GM18517 (cell line): Measurements from ENCODE around the gene SLC28A1.
"Not testable (repeated sequence)": the region's sequence is repeated elsewhere in the genome, so short reads cannot be mapped to it uniquely, and the experiment has no call there.

Source experiments
- ATAC-seq: cut with Tn5 transposase; IDR thresholded peaks from one replicate; pipeline ENCODE4 v1.9.1; 2021; ENCODE audit warnings: mild to moderate bottlenecking, moderate library complexity; ENCODE audit not compliant: unreplicated experiment

Gene SLC28A1

DNA sequence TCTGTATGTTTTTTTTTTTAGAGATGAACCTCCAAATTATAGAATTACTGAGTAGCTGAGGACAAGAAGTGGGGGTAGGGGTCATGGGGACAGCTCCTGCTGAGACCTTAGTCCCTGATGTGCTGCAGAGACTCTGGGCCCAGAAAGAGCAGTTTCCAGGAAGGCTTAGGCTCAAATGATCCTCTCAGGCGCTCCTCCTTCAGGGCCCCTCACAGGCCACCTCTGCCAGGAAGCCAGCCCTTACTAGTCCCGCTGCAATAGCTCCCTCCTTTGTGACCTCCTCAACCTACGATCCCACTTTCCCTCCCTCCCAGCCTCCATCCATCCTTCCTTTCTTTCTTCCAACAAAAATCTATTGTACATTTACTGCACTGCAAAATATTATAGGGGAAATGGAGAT is 24.6 kb downstream of the SLC28A1 start:
- no peak for ATAC-seq

DNA sequence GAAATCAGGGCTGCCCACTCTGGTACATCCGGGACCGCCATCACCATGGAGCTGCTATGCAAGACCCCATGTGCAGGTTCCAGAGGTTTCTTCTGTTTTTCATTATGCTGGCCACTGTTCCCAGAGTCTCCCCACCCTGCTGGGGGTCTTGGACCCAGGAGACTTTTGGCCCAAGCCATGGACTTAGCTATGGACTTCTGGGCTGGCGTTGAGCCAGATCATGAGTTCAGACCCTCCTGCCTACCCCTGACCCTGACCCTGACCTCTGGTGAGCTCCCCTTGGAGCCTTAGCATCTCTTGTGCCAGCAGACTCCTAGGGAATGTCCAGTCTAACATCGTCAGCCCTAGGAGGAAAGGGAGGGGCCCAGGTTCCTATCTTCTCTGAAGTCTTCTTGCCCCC is 25.3 kb downstream of the SLC28A1 start:
- no peak for ATAC-seq

DNA sequence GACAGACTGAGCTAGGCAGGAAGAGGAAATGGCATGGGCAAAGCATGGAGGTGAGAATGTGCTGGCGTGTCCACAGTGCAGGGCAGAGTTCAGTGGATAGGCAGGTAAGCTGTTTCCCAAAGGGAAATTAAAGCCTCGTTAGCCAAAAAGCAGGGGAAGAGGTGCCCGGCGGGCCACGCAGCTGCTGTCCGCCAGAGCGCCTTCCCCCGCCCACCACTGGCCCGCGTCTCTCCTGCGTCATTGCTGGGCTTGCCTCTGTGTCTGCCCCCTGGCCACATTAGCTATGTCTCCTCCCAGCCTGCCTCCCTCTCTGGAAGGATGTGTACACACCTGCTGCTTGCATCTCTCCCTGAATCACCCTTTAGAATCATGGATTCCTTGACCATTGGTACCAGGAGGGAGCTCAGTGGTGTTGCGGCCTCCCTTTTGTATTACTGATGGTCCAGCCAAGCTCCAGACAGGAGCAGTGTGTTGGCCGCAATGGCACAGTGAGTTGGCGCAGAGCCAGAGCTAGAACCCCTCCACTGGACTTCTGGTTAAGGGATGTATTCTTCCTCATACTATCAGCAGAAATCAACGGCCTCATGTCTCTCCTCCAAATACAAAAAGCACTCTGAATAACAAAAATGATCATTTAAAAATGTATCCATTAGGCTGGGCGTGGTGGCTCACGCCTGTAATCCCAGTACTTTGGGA is 26.6 kb downstream of the SLC28A1 start:
- no peak for ATAC-seq

DNA sequence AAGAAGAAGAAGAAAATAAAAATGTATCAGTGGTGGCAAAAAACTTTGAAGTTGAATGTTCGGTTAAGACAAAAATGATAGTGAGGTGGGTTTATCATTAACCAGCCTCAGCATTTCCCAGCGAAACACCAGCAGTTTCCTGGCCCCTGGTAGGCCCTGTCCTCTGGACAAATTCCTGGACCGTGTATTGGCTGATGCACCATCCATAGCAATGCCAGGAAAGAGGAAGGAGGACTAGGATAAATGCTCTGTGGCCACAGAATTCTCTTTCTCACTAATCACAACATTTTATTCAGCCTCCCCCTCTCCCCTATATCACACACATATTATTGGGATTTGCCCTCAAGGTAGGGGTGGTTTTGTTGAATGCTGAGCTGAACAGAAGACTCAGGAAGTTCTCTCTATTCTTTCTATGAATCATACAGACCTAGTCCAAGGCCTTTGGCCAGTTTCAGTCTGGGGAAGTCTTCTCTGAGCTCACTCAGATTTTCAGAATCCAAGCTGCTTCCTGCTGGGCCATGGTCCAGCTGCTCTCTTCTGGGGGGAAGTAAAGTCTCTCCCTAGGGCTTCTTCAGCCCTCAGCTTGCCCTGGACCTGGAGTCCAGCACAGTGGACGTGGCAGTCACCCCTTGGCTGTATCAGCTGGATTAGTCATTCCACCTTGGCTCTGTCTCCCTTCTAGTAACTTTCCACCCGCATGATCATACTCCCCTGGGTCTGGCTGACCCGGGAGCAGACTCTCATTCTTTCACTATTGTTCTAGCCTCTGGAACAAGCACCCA is 27.6 kb downstream of the SLC28A1 start:
- no peak for ATAC-seq

DNA sequence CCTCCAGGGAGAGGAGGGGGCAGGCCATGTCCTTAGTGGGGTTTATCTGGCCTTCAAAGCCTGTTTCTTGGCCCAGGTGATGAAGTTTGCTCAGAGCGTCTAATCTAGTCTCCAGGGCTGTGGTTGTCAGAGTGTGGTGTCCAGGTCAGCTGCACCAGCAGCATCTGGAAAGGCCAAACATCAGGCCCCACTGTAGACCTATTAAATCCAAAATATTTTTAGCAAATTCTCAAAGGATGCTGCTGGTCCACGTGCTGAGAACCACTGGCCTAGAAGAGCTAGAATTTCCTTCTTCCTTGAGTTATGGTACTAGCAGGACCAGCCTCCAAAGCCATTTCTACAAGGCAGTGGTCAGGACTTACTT is 28.9 kb downstream of the SLC28A1 start:
- no peak for ATAC-seq

DNA sequence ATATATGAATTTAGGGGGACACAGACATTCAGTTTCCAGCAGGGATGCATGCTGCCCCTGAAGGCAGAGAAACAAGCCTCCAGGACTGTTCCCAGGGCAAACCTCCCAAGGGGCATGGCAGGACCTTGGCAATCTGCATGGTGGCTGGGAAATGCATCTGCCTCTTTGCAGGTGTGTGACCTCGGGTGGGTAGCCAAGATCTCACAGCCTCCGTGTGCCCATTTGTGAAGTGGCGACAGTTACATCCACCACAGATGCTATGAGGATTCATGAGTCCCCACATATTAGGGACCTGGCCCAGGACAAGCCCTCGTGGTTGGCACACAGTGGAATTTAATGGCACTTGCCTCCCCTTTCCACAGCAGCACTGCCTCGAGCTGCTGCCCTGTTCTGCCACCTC is 29.9 kb downstream of the SLC28A1 start:
- ATAC-seq: no peak

DNA sequence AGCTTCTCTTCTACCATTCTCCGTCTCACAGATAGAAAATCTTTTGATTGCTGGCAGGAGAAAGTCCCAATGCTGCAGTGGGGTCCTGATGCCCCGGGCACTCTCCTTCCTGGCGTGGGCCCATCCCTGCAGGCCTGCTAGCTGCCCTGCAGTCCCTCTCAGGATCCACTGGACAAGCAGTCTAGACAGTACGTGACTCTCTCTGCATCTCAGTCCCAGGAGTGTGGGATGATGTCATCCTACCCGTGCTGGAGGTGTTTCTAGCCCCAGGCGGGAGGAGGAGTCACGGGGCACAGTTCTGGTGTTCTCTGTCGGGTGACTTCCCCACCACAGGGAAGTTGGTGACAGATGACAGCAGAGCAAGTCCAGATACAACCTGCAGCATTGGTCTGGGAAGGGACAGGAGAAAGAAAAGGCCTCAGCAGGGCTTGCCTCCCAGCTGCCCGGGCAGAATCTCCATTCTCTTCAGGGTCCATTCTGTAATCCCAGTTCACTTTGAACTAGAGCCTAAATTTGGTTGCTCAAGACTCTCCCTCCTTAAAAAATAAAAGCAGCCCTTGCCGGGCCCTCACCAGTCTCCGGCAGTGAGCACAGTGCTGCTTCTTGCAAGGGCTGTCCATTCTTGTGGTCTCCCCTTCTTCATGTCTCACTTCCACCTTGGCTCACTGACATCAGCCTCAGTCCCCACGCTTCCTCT is 30.6 kb downstream of the SLC28A1 start:
- peak; percentile 99 for ATAC-seq

DNA sequence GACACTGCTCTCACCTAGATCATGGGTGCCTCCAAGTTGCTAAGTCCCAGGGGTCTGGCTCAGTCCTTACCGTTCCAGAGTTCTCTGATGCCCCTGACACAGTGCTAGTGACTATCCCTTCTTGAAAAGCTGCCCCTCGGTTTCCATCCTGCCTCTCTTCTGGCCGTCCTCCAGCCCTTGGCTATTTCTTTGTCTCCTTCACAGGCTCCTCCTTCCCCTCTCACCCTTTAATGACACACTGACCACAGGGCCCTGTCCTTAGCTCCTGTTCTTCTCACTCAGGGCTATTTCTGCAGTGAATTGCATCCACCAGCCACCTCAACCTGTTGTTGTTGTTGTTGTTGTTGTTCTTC is 31.1 kb downstream of the SLC28A1 start:
- no peak for ATAC-seq

DNA sequence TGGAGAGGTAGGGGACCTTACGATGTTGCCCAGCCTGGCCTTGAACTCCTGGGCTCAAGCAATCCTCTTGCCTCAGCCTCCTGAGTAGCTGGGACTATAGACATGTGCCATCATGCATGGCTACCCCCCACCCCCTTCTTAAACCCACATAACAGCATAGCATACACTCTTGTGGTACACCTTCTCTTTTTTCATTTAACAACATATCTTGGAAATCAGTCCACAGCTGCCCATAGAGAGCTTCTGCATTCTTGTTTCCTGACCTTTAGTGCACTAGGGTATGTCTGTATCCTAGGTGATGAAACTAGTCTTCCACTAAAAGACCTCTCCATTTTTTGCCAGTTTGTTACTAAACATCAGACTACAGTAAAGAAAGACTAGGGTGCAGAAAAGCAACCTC is 33.0 kb downstream of the SLC28A1 start:
- ATAC-seq: no peak

DNA sequence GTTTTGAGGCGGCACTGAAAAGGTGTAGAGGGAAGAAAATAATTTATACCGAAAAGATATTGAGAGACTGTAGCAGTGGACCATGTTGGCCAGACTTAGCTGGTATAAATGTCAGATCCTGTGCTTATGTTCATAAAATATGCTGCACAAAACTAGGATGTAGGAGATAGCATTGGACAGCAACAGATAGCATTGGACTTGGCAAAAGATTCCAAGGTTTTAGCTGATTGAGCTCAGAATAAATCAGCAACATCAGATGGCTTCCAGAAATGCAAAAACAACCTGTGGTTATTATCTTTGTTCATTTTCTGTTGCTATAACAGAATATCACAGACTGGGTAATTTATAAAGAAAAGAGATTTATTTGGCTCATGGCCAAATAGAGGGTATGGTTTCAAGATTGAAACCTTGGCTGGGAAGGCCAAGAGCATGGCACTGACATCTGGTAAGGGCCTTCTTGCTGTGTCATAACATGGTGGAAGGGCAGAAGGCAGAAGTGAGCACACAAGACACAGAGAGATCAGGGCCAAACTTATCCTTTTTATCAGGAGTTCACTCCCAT is 34.7 kb downstream of the SLC28A1 start:
- no peak for ATAC-seq

DNA sequence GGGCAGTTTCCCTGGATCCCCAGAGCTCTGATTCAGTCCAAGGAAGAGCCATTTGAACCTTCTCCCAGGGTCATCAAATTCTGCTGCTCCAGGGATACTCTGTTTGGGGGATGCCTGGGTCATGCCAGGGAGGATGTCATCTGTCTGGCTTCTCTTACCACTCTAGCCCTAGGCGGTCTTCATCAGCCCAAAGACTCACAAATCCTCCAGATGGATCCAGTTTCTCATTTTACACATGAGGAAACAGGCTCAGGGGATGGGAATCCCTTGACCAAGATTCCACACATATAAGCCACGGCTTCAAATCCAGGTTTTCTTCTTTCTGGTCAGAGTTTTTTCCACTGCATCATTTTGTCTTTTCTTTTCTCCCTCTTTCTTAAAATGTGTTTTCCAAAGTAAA is 36.7 kb downstream of the SLC28A1 start:
- ATAC-seq: no peak

DNA sequence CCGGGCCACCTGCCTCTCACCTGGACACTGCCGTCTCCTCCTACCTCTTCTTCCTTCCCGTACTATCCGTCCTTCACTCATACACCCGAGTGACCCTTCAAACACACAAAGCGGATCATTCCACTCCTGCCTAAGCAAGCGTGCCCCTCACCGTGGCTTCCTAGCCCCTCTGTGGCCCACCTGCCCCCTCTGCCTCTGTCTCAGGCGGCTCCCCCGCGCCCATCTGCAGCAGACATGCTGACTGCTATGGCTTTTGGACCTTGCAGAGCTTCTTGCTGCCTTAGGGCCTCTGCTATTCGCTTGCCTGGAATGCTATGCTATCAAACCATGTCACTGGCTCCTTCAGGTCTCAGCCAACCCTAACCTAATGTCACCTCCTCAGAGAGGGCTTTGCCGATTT is 38.1 kb downstream of the SLC28A1 start:
- ATAC-seq: no peak

DNA sequence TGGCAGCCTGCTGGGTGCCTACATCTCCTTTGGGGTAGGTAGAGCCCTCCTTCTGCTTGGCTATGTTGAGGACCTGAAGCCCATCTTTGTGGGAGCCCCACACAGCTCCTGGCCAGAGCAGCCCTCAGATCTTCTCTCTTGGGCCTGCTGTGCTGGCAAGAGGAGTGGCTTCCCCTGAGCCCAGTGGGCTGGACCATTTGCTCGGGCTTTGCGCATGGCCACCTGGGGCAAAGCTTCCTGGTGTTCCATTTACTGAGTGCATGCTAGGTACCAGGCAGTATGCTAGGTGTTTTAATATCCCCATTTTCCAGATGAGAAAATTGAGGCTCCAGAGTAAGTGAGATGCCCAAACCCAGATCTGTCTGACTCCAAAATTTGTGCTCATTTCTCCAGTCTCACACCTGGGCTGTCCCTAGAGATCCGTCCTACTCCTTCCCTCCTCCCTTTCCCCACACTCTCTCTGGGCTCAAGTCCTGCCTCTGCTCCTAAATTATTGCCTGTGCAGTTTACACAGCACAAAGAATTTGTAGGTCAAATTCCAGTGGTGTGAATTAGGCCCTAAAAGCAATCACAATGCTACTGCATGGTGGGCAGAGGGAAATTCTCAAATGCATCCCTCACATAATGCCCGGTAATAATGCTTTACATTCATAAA is 39.7 kb downstream of the SLC28A1 start:
- ATAC-seq: no peak

DNA sequence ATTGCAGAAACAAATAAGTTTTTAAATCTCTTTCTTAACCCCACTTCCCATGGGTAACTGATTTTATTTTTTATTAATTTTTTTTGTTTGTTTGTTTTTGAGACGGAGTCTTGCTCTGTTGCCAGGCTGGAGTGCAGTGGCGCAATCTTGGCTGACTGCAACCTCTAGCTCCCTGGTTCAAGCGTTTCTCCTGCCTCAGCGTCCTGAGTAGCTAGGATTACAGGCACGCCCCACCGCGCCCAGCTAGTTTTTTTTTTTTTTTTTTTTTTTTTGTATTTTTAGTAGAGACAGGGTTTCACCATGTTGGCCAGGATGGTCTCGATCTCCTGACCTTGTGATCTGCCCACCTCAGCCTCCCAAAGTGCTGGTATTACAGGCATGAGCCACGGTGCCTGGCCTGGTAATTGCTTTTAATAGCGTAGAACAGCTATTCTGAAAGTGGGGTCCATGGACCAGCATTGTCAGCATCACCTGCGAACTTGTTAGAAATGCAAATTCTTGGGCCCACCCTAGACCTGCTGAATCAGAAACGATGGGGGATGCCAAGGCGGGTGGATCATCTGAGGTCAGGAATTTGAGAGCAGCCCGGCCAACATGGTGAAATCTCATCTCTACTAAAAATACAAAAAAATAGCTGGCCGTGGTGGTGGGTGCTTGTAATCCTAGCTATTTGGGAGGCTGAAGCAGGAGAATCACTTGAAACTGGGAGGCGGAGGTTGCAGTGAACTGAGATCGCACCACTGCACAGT is 40.5 kb downstream of the SLC28A1 start:
- not testable (repeated sequence) for ATAC-seq

DNA sequence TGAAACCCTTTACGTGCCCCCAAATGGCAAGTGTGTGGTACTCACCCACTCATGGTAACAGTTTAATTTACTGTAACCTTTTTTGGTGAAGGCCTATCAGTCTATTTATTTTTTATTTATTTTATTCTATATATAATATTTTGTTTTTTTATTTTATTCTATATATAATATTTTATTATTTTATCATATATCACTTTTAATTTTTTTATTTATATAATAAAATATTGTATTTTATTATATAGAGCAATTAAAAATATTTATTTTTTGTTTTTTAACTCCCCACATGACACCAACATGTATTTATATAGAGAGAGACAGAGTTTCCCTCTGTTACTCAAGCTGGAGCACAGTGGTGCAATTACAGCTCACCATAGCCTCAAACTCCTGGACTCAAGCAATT is 41.4 kb downstream of the SLC28A1 start:
- ATAC-seq: no peak

DNA sequence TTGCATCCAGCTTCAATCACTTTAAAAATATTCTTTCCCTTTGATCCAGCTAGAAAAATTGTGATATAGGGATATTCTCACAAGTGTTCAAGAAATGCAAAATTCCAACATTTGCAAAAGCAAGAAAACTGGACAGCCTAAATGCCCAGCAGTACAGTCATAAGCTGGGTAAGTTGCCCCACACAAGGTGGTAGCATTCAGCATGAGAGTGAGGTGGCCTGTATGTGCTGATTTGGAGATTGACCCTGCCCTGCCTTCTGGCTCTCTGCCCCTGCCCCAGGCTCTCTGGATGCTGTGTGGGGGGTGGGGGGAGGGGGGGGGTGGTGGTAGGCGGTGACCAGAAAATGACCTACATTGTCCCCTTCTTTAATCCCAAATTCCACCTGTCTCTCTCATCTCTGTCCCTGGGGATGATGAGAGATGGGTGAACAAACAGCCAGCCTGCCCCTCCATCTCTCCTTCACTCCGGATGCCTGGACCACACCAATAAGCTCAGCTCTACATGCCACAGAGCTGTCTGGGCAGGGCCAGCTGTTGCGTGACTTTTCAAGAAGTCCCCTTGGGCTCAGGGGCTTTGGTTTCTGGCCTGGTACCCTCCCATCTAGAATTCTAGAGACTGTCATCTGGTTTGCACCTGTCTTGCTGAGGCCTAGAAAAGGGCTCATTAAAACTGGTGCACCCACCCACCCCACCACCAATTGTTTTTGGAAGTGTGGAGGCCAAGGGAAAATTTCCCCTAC is 42.2 kb downstream of the SLC28A1 start:
- ATAC-seq: no peak

DNA sequence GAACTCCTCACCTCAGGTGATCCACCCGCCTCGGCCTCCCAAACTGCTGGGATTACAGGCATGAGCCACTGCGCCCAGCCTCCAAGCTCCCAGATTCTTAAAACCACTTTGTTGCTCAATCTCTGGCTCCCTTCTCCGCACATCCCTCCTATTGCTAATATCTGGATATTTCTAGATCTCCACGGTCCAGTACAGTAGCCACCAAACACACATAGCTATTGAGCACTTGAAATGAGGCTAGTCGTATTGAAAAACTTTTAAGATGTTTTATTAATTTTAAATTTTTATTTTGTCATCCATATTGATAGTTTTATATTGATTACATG is 44.3 kb downstream of the SLC28A1 start:
- no peak for ATAC-seq

DNA sequence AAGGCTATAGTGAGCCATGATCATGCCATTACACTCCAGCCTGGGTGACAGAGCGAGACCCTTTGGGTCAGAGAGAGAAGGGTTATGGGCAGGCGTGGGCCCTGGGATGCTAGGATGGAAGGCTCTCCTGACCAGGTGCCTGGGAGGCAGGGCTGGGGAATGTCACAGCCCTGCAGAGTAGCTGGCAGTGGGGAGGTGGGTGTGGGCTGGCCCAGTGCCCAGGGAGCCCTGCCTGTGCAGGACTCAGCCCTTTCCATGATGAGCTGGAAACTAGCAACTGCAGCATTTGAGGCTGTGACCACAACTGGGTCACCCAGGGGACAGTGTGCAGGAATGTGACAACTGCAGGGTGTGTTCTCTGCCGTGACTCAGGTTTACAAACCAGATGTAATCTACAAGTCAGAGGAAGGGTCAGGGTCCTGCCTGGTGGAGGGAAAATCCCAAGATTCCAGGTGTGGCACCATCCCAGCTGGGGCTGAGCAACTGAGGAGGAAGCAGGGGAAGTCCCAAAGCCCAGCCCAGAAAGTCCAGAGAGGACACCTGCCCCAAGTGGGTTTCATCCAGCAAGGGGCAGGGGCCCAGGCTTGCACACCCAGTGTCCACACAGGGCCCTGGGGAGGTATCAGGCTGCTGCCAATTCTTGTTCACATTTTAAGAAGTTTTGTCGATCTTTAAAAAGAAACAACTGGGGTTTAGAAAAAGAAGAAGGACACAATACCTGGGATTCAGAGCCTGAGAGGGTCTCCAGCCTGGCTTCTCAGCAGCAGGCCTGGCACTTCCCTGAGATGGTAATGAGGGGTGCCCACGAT is 45.5 kb downstream of the SLC28A1 start:
- ATAC-seq: no peak
